WERI-Rb-1 (cell line): Measurements from ENCODE around the gene NR3C1.

ENCODE experiments used
- DNase-seq: peaks from one replicate; pipeline ENCODE4 v3.0.0-alpha.2; 2020
- H3K27ac ChIP-seq: fragments of 250-450 bp; sonication (Bioruptor Pico); 2 replicates; pipeline ENCODE4 v1.5.1; 2020; ENCODE audit warnings: mild to moderate bottlenecking, moderate library complexity
- H3K27me3 ChIP-seq: fragments of 250-450 bp; sonication (Bioruptor Pico); 2 replicates; pipeline ENCODE4 v1.5.1; 2021; ENCODE audit warnings: mild to moderate bottlenecking, low read depth, moderate library complexity; ENCODE audit not compliant: insufficient read depth, severe bottlenecking
- H3K36me3 ChIP-seq: fragments of 250-450 bp; sonication (Bioruptor Pico); 2 replicates; pipeline ENCODE4 v1.5.1; 2020; ENCODE audit warnings: mild to moderate bottlenecking, moderate library complexity
- H3K4me3 ChIP-seq: 2 replicates; pipeline ENCODE4 v1.5.1; 2011; ENCODE audit warnings: low read depth, mild to moderate bottlenecking, control low read depth, low read length
- H3K9me3 ChIP-seq: fragments of 250-450 bp; sonication (Bioruptor Pico); 2 replicates; pipeline ENCODE4 v1.5.1; 2021; ENCODE audit warnings: mild to moderate bottlenecking, moderate library complexity; ENCODE audit not compliant: severe bottlenecking
- TF ChIP-seq, protein P1 (sequence below): IDR thresholded peaks from 2 replicates; pipeline ENCODE4 v1.5.1; 2011; ENCODE audit warnings: low read depth, mild to moderate bottlenecking, control low read depth, inconsistent platforms, low read length

The NR3C1 gene

DNA sequence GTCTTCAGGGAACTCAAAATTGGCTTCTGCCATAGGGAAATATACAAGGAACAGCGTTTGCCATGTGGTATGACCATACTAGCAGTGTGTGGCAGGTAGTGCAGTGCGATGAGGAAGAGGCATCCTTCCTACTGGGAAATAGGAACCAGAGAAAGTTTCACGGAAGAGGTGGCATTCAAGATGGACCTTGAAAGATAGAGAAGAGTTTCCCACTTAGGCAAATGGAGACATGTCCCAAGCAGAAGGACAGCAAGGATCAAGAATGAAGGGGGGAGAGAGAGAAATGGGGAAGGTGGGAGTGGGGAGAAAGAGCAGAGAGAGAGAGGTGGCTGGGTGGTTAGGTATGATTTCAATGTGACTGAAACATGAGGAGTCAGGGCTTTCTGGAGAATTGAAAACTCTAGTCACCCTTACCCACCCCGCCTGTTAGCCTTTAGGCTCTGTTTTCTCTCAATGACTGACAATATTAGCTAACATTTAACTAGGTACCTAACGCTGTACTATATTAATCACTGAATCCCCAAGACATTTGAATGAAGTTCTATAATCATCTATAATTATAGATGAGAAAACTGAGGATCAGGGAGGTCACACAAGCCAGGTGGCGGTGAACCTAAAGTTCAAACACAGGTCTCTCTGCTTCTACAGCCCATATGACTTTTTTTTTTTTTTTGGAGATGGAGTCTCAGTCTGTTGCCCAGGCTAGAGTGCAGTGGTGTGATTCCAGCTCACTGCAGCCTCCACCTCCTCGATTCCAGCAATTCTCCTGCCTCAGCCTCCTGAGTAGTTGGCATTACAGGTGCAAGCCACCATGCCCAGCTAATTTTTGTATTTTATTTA lies 171.3 kb downstream of the NR3C1 start:
- no peaks in the 10 kb centered on the region for H3K9me3 ChIP-seq
- TF ChIP-seq, protein P1, sequence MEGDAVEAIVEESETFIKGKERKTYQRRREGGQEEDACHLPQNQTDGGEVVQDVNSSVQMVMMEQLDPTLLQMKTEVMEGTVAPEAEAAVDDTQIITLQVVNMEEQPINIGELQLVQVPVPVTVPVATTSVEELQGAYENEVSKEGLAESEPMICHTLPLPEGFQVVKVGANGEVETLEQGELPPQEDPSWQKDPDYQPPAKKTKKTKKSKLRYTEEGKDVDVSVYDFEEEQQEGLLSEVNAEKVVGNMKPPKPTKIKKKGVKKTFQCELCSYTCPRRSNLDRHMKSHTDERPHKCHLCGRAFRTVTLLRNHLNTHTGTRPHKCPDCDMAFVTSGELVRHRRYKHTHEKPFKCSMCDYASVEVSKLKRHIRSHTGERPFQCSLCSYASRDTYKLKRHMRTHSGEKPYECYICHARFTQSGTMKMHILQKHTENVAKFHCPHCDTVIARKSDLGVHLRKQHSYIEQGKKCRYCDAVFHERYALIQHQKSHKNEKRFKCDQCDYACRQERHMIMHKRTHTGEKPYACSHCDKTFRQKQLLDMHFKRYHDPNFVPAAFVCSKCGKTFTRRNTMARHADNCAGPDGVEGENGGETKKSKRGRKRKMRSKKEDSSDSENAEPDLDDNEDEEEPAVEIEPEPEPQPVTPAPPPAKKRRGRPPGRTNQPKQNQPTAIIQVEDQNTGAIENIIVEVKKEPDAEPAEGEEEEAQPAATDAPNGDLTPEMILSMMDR, result no peak
- no peaks in the 10 kb centered on the region for H3K27me3 ChIP-seq
- H3K36me3 ChIP-seq, result no peaks in the 10 kb centered on the region
- no peak overlapping the region for H3K4me3 ChIP-seq
- DNase-seq, result no peak
- no peak overlapping the region for H3K27ac ChIP-seq

DNA sequence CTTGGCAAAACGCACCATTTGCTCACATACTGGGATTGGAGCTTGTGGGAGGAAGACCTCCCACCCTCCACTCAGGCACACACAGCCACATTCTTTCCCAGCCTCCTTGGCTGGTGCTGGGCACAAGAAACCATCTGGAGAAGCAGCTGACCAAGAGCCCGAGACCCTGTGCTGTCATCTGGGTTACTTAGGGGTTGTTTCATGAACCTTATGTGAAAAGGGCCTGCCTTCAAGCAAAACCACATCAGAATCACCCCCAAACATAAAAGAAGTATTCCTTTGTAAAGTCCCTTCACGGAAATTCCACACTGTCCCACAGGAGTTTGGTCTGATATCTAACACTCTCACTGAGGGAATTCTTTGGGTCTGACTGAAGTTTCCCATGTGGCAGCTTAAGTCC lies 172.1 kb downstream of the NR3C1 start:
- Histone ChIP-seq H3K36me3 (no peaks in the 10 kb centered on the region), H3K27ac (no peak overlapping the region), H3K27me3 (no peaks in the 10 kb centered on the region), H3K9me3 (no peaks in the 10 kb centered on the region), H3K4me3 (no peak overlapping the region)
- TF ChIP-seq, protein P1, result no peak
- no peak for DNase-seq

DNA sequence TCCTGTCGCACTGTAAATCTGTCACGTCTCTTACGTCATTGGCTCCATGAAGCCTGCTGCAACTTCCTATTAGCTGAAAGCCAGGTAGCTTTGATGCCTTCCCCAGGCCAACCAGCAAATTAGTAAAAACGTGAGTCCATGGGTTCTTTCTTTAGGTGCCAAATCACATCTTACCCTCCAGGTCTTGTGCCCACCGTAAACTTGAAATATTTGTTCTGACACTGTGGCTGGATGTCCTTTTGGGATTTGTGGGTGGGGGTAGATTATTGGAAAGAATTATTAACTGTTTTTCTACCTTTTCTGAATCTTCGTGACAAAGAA lies 172.8 kb downstream of the NR3C1 start:
- Histone ChIP-seq H3K27me3 (no peaks in the 10 kb centered on the region), H3K9me3 (no peaks in the 10 kb centered on the region), H3K27ac (no peak overlapping the region), H3K36me3 (no peaks in the 10 kb centered on the region), H3K4me3 (no peak overlapping the region)
- DNase-seq, result no peak
- TF ChIP-seq, protein P1, result no peak

DNA sequence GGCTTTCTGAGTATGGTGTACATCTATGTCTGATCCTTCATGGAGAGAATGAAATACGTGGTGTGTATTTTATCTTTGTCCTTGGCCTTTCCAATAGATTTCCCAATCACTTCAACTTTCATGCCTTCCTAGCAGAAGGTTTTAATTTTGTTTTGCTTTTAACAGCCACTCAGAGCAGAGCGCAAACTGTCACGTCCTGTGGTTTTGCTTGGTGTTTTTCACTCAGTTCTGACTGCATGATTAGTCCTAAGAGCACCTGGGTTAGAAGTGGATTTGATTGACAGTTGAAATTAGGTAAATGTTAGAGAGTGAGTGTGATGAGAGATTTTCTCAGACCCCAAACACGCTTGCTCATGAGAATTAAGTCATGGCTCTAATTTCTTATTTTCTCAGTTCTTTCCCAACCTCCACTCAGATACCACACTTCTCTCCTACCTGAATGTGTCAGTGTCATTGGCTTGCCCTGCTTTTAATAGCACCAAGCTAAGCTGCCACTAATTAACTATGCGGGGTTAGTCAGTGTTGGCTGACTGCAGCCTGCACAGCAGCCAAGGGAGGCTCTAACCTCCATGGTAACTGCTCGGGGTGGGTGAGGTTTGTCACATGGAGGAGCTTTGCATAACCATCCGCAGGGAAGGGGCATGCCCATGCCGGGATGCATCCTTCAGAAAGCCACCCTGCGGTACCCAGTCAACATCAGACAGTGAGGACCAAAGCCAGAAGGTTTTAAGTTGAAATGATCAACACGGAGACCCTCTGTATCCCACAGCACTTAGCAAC lies 173.4 kb downstream of the NR3C1 start:
- H3K27ac ChIP-seq, result no peak overlapping the region
- no peaks in the 10 kb centered on the region for H3K9me3 ChIP-seq
- no peaks in the 10 kb centered on the region for H3K36me3 ChIP-seq

DNA sequence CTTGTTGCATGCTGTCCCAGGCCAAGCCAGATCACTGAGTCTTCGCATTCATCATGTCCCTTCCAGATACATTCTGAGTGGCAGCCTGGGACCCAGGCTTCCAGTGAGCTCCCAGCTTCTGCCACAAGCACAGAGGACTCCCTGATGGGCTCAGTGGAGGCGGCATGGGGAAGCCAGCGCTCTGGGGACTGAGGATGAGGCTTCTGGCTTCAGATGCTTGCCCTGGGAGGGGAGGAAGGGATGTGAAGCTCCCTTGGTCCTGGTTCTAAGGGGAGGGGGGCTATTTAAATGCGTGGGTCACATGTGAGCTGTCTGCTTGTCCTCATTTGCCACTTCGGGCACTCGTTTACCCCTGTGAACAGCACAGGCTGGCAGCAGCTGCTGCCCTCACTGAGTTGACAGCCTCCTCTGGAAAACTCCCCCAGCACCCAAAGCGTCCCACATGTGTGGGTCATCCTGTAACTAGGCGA lies 174.0 kb downstream of the NR3C1 start:
- Histone ChIP-seq H3K36me3 (no peaks in the 10 kb centered on the region), H3K27ac (no peak overlapping the region), H3K9me3 (no peaks in the 10 kb centered on the region), H3K27me3 (no peaks in the 10 kb centered on the region), H3K4me3 (no peak overlapping the region)
- TF ChIP-seq, protein P1, result no peak
- no peak for DNase-seq

More for the DNA sequence above, 173.4 kb downstream of the NR3C1 start:
- H3K27me3 ChIP-seq, result no peaks in the 10 kb centered on the region
- no peak overlapping the region for H3K4me3 ChIP-seq
- TF ChIP-seq, protein P1, result no peak
- DNase-seq, result no peak
